Endothelial cell of umbilical vein (primary cell): ENCODE data around the gene ATP13A2. TPM values are rescaled to one million over a fixed set of nuclear protein-coding genes. Genes with fewer than 3 reads are reported as not detected.

ENCODE experiments used
- BruUV-seq: library from RNA; stranded (reverse); fragments of 400-500 nt; replicated peaks from 2 replicates; lab custom pipeline; 2021; lab: Mats Ljungman, UMichigan
- CTCF ChIA-PET: fragments of 300-600, 350-600 bp; sonication (Branson Sonifier 250); formaldehyde crosslinking; loops from one replicate; lab custom pipeline; 2021; ENCODE audit warnings: antibody characterized with exemption, inconsistent platforms; lab: Charles Lee
- POLR2A ChIA-PET: fragments of 300-600, 350-600 bp; sonication (Branson Sonifier 250); formaldehyde crosslinking; loops from one replicate; lab custom pipeline; 2021; ENCODE audit warnings: antibody characterized with exemption, inconsistent platforms; lab: Charles Lee
- DNase-seq: peaks from one replicate; pipeline ENCODE4 v3.0.0-alpha.2; 2011; ENCODE audit warnings: low read depth, low spot score
- FAIRE-seq: peaks from 2 replicates; lab custom pipeline; 2011; peaks lifted over from hg19 to GRCh38; lab: Jason Lieb, UNC
- H2AFZ ChIP-seq: 2 replicates; pipeline ENCODE4 v1.6.0; 2012; ENCODE audit warnings: low read depth, low read length, control low read depth, inconsistent platforms
- H3K27ac ChIP-seq: 2 replicates; pipeline ENCODE4 v1.5.1; 2011; ENCODE audit warnings: low read depth, mild to moderate bottlenecking, control low read depth, low read length, moderate library complexity; ENCODE audit not compliant: insufficient read depth
- H3K27me3 ChIP-seq, 2 experiments: 2 replicates each; pipeline versions ENCODE4 v1.6.0 to v1.6.1; 2011; ENCODE audit warnings: low read length in 2 of 2, mixed read lengths in 1 of 2; ENCODE audit not compliant: control insufficient read depth in 2 of 2, insufficient read depth in 2 of 2
- H3K36me3 ChIP-seq, 2 experiments: 2 replicates in 1 of 2; 3 replicates in 1 of 2; pipeline ENCODE4 v1.5.1; 2011; ENCODE audit warnings: low read length in 2 of 2, mild to moderate bottlenecking in 1 of 2, moderate library complexity in 1 of 2; ENCODE audit not compliant: control insufficient read depth in 2 of 2, insufficient read depth in 2 of 2; ENCODE audit errors: extremely low read depth in 1 of 2
- H3K4me1 ChIP-seq: 3 replicates; pipeline ENCODE4 v1.5.1; 2011; ENCODE audit warnings: mild to moderate bottlenecking, low read length; ENCODE audit not compliant: control insufficient read depth, insufficient read depth; ENCODE audit errors: extremely low read depth
- H3K4me2 ChIP-seq: 2 replicates; pipeline ENCODE4 v1.6.1; 2011; ENCODE audit warnings: low read length, control low read depth, mixed read lengths; ENCODE audit not compliant: insufficient read depth
- H3K4me3 ChIP-seq, 3 experiments: fragments of 200-600 bp in 1 of 3; sonication (generic), shearing (Covaris generic) in 1 of 3; replicated peaks in 1 of 3; 2 replicates each; pipeline ENCODE4 v1.5.1; 2011 to 2016; ENCODE audit warnings: control low read depth in 3 of 3, low read length in 3 of 3, mild to moderate bottlenecking in 2 of 3, inconsistent platforms in 1 of 3, low read depth in 1 of 3, moderate library complexity in 1 of 3; ENCODE audit not compliant: insufficient read depth in 1 of 3
- H3K79me2 ChIP-seq: 2 replicates; pipeline ENCODE4 v1.6.0; 2012; ENCODE audit warnings: low read length, inconsistent platforms; ENCODE audit not compliant: control insufficient read depth, insufficient read depth
- H3K9ac ChIP-seq: replicated peaks from 2 replicates; pipeline ENCODE3; 2011; ENCODE audit warnings: low read length, control low read depth; ENCODE audit not compliant: insufficient read depth; ENCODE audit errors: extremely low read depth
- H3K9me1 ChIP-seq: replicated peaks from 3 replicates; pipeline ENCODE4 v1.6.0; 2011; ENCODE audit warnings: mild to moderate bottlenecking, low read length; ENCODE audit not compliant: control insufficient read depth, insufficient read depth; ENCODE audit errors: extremely low read depth
- H3K9me3 ChIP-seq: replicated peaks from 2 replicates; pipeline ENCODE4 v1.5.1; 2012; ENCODE audit warnings: low read length, inconsistent platforms; ENCODE audit not compliant: control insufficient read depth, insufficient read depth
- H4K20me1 ChIP-seq: replicated peaks from 2 replicates; pipeline ENCODE3; 2011; ENCODE audit warnings: mild to moderate bottlenecking, low read length; ENCODE audit not compliant: control insufficient read depth, insufficient read depth; ENCODE audit errors: extremely low read depth
- EZH2 ChIP-seq: IDR thresholded peaks from 2 replicates; pipeline ENCODE4 v1.6.1; 2012; ENCODE audit warnings: borderline replicate concordance, low read depth, mild to moderate bottlenecking, moderate library complexity, low read length, inconsistent platforms; ENCODE audit not compliant: severe bottlenecking
- FOS ChIP-seq: IDR thresholded peaks from 2 replicates; pipeline ENCODE4 v1.6.1; 2011; ENCODE audit warnings: mild to moderate bottlenecking, low read length, moderate library complexity, borderline replicate concordance; ENCODE audit not compliant: insufficient read depth
- GATA2 ChIP-seq: IDR thresholded peaks from 2 replicates; pipeline ENCODE4 v1.7.0; 2011; ENCODE audit warnings: low read depth, mild to moderate bottlenecking, moderate library complexity, mixed read lengths, low read length; ENCODE audit not compliant: insufficient read length, insufficient read depth
- JUN ChIP-seq: IDR thresholded peaks from 2 replicates; pipeline ENCODE4 v1.6.1; 2011; ENCODE audit warnings: borderline replicate concordance, low read depth; ENCODE audit not compliant: insufficient read length, insufficient read depth
- MYC ChIP-seq: IDR thresholded peaks from one replicate; pipeline ENCODE4 v1.6.1; 2011; ENCODE audit warnings: mild to moderate bottlenecking, low read depth, low read length
- POLR2A ChIP-seq: IDR thresholded peaks from 2 replicates; pipeline ENCODE4 v1.6.1; 2012; ENCODE audit warnings: low read depth, mild to moderate bottlenecking, control low read depth, low read length
- POLR2AphosphoS5 ChIP-seq: IDR thresholded peaks from 2 replicates; pipeline ENCODE4 v1.6.1; 2012; ENCODE audit warnings: low read depth, mild to moderate bottlenecking, control low read depth, low read length, moderate library complexity; ENCODE audit not compliant: insufficient read depth
- dilution Hi-C: fragments of 300-500 bp; cut with MboI; formaldehyde crosslinking; loops from one replicate; pipeline ENCODE4 v1.15.0; 2019; ENCODE audit warnings: low sequenced_read_pairs; ENCODE audit not compliant: extremely low pct_ligation_motif_present
- intact Hi-C: fragments of 100-400 bp; cut with micrococcal nuclease; formaldehyde crosslinking; loops from one replicate; pipeline ENCODE4 v1.10.0; 2022
- polyA plus RNA-seq, 4 experiments: library from polyadenylated mRNA; depleted of rRNA in 3 of 4; stranded (reverse) in 3 of 4; unstranded in 1 of 4; fragments of >200 nt; gene quantifications; 2 replicates each; pipeline versions ENCODE4 v1.2.1 to v1.2.3, GENCODE V29; 2011 to 2012; ENCODE audit warnings: missing spikeins in 1 of 4
- total RNA-seq: library from RNA; stranded (reverse); gene quantifications from 2 replicates; pipeline ENCODE4 v1.2.3, GENCODE V29; 2021
- TF ChIP-seq, protein P1 (sequence below), 2 donors: IDR thresholded peaks; 1 replicate in 1 of 2; 2 replicates in 1 of 2; pipeline ENCODE4 v1.5.1; 2011; ENCODE audit warnings: low read length in 2 of 2, mild to moderate bottlenecking in 2 of 2, moderate library complexity in 2 of 2, control low read depth in 1 of 2, inconsistent platforms in 1 of 2, low read depth in 1 of 2; ENCODE audit not compliant: insufficient read depth in 1 of 2; ENCODE audit errors: extremely low read depth in 1 of 2

ATP13A2 gene
- total and polyA plus RNA-seq, 2 donors (not counting 3 experiments of a cell fraction or from before 2014, with no cell fraction given): 44.9 to 60.6 TPM

DNA sequence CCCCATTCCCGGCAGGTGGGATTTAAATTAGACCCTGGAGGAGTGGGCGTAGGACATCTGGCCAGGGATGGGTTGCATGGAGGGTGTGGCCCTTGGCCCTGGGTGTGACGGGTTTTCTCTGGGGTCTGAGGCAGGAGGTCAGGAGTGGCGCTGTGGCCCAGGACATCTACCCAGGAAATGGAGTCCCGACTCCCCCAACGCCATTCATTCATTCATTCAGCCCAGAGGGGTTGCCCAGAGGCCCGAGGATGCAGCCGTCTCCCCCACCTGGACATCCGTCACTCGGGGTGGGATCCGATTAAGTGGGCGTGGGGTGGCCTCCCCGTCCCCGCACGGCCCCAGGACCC is 663 bp downstream of the ATP13A2 start:
- no peak for TF ChIP-seq EZH2
- no peak for TF ChIP-seq JUN
- TF ChIP-seq, protein P1, sequence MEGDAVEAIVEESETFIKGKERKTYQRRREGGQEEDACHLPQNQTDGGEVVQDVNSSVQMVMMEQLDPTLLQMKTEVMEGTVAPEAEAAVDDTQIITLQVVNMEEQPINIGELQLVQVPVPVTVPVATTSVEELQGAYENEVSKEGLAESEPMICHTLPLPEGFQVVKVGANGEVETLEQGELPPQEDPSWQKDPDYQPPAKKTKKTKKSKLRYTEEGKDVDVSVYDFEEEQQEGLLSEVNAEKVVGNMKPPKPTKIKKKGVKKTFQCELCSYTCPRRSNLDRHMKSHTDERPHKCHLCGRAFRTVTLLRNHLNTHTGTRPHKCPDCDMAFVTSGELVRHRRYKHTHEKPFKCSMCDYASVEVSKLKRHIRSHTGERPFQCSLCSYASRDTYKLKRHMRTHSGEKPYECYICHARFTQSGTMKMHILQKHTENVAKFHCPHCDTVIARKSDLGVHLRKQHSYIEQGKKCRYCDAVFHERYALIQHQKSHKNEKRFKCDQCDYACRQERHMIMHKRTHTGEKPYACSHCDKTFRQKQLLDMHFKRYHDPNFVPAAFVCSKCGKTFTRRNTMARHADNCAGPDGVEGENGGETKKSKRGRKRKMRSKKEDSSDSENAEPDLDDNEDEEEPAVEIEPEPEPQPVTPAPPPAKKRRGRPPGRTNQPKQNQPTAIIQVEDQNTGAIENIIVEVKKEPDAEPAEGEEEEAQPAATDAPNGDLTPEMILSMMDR (IDR thresholded peaks at IDR 0.05; ENCODE audit: extremely low read depth in 1 of 2, insufficient read depth in 1 of 2, low read depth in 1 of 2, low read length in 2 of 2): no peak
- TF ChIP-seq POLR2AphosphoS5: no peak
- no peak for TF ChIP-seq GATA2
- no peak for TF ChIP-seq FOS
- no peak for TF ChIP-seq POLR2A
- no peak for TF ChIP-seq MYC
- dilution Hi-C loops (no loop called here), intact Hi-C loops (loop anchor here (1.0 to 2.0 kb wide), 3 partner anchors 26 to 60 kb away; no protein-coding TSS in a partner anchor)
- DNase-seq (no peak), FAIRE-seq (no peak)
- Histone ChIP-seq H4K20me1 (no peaks in the 10 kb centered on the region), H2AFZ (peak overlapping the region; percentile 74), H3K27ac (no peak overlapping the region), H3K4me3 (peak overlapping the region; percentile 20 to 62 (median 59)), H3K9me1 (no peaks in the 10 kb centered on the region), H3K9ac (peak overlapping the region; percentile 26), H3K27me3 (no peaks in the 10 kb centered on the region), H3K4me2 (peak overlapping the region; percentile 18), H3K4me1 (peaks cover 20% of the 10 kb centered on the region), H3K9me3 (no peaks in the 10 kb centered on the region), H3K79me2 (no peaks in the 10 kb centered on the region), H3K36me3 (no peaks in the 10 kb centered on the region)
- ChIA-PET CTCF (interaction anchor here (0.9 to 1.9 kb wide), 5 partner anchors 10 to 59 kb away, joined by 3 to 12 read pairs (median 7); no protein-coding TSS in a partner anchor), POLR2A (no interaction called here)
- no TSS peak for BruUV-seq
